Suprapubic skin (tissue), 4 donors: ENCODE measurements around the gene RGS7BP.

Experiments
- CTCF ChIP-seq, 2 donors: fragments of 200-600 bp in 1 of 2; fragments of 450-650 bp in 1 of 2; sonication (generic) in 1 of 2; IDR thresholded peaks; one replicate each; pipeline ENCODE4 v1.5.1; 2016 to 2019; ENCODE audit warnings: antibody characterized with exemption in 2 of 2, mild to moderate bottlenecking in 1 of 2, moderate library complexity in 1 of 2
- EP300 ChIP-seq: sonication (generic); formaldehyde crosslinking; IDR thresholded peaks from one replicate; pipeline ENCODE4 v1.6.1; 2017; ENCODE audit warnings: antibody characterized with exemption
- POLR2A ChIP-seq, 2 donors: fragments of 450-650 bp; IDR thresholded peaks; one replicate each; pipeline ENCODE4 v1.6.1; 2017; ENCODE audit warnings: antibody characterized with exemption in 2 of 2, mild to moderate bottlenecking in 2 of 2, moderate library complexity in 2 of 2
- POLR2AphosphoS5 ChIP-seq, 3 donors: sonication (generic); formaldehyde crosslinking; IDR thresholded peaks; one replicate each; pipeline ENCODE4 v1.6.1; 2017; ENCODE audit warnings: antibody characterized with exemption in 3 of 3

- TF ChIP-seq EP300, result no peak
- no peak for TF ChIP-seq CTCF (IDR thresholded peaks at IDR 0.05)
- no peak for TF ChIP-seq POLR2A (IDR thresholded peaks at IDR 0.05)
- no peak for TF ChIP-seq POLR2AphosphoS5 (IDR thresholded peaks at IDR 0.05)
These were observed 64.7 kb downstream of the RGS7BP start for GRCh38 chr5:64570395-64570996.
